ENCODE measurements around the gene LRRC56.

GRCh38 chr11:563812-564578, 26.7 kb downstream of the LRRC56 start:
- TF ChIP-seq, protein P1, sequence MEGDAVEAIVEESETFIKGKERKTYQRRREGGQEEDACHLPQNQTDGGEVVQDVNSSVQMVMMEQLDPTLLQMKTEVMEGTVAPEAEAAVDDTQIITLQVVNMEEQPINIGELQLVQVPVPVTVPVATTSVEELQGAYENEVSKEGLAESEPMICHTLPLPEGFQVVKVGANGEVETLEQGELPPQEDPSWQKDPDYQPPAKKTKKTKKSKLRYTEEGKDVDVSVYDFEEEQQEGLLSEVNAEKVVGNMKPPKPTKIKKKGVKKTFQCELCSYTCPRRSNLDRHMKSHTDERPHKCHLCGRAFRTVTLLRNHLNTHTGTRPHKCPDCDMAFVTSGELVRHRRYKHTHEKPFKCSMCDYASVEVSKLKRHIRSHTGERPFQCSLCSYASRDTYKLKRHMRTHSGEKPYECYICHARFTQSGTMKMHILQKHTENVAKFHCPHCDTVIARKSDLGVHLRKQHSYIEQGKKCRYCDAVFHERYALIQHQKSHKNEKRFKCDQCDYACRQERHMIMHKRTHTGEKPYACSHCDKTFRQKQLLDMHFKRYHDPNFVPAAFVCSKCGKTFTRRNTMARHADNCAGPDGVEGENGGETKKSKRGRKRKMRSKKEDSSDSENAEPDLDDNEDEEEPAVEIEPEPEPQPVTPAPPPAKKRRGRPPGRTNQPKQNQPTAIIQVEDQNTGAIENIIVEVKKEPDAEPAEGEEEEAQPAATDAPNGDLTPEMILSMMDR (IDR thresholded peaks at IDR 0.05) = no peak
- TF ChIP-seq POLR2AphosphoS5 (IDR thresholded peaks at IDR 0.05) (no peak), POLR2A (IDR thresholded peaks at IDR 0.05) (no peak)

Data from transverse colon (tissue), 4 donors.